Endothelial cell of umbilical vein (primary cell): ENCODE measurements around the gene IL9. TPM values are rescaled to one million over a fixed set of nuclear protein-coding genes. Genes with fewer than 3 reads are reported as not detected.

Experiments
- BruUV-seq: library from RNA; stranded (reverse); fragments of 400-500 nt; replicated peaks from 2 replicates; lab custom pipeline; 2021; lab: Mats Ljungman, UMichigan
- CTCF ChIA-PET: fragments of 300-600, 350-600 bp; sonication (Branson Sonifier 250); formaldehyde crosslinking; loops from one replicate; lab custom pipeline; 2021; ENCODE audit warnings: antibody characterized with exemption, inconsistent platforms; lab: Charles Lee
- POLR2A ChIA-PET: fragments of 300-600, 350-600 bp; sonication (Branson Sonifier 250); formaldehyde crosslinking; loops from one replicate; lab custom pipeline; 2021; ENCODE audit warnings: antibody characterized with exemption, inconsistent platforms; lab: Charles Lee
- DNase-seq: peaks from one replicate; pipeline ENCODE4 v3.0.0-alpha.2; 2011; ENCODE audit warnings: low read depth, low spot score
- FAIRE-seq: peaks from 2 replicates; lab custom pipeline; 2011; peaks lifted over from hg19 to GRCh38; lab: Jason Lieb, UNC
- H2AFZ ChIP-seq: 2 replicates; pipeline ENCODE4 v1.6.0; 2012; ENCODE audit warnings: low read depth, low read length, control low read depth, inconsistent platforms
- H3K27ac ChIP-seq: 2 replicates; pipeline ENCODE4 v1.5.1; 2011; ENCODE audit warnings: low read depth, mild to moderate bottlenecking, control low read depth, low read length, moderate library complexity; ENCODE audit not compliant: insufficient read depth
- H3K27me3 ChIP-seq, 2 experiments: 2 replicates each; pipeline versions ENCODE4 v1.6.0 to v1.6.1; 2011; ENCODE audit warnings: low read length in 2 of 2, mixed read lengths in 1 of 2; ENCODE audit not compliant: control insufficient read depth in 2 of 2, insufficient read depth in 2 of 2
- H3K36me3 ChIP-seq, 2 experiments: 2 replicates in 1 of 2; 3 replicates in 1 of 2; pipeline ENCODE4 v1.5.1; 2011; ENCODE audit warnings: low read length in 2 of 2, mild to moderate bottlenecking in 1 of 2, moderate library complexity in 1 of 2; ENCODE audit not compliant: control insufficient read depth in 2 of 2, insufficient read depth in 2 of 2; ENCODE audit errors: extremely low read depth in 1 of 2
- H3K4me1 ChIP-seq: 3 replicates; pipeline ENCODE4 v1.5.1; 2011; ENCODE audit warnings: mild to moderate bottlenecking, low read length; ENCODE audit not compliant: control insufficient read depth, insufficient read depth; ENCODE audit errors: extremely low read depth
- H3K4me2 ChIP-seq: 2 replicates; pipeline ENCODE4 v1.6.1; 2011; ENCODE audit warnings: low read length, control low read depth, mixed read lengths; ENCODE audit not compliant: insufficient read depth
- H3K4me3 ChIP-seq, 3 experiments: fragments of 200-600 bp in 1 of 3; sonication (generic), shearing (Covaris generic) in 1 of 3; replicated peaks in 1 of 3; 2 replicates each; pipeline ENCODE4 v1.5.1; 2011 to 2016; ENCODE audit warnings: control low read depth in 3 of 3, low read length in 3 of 3, mild to moderate bottlenecking in 2 of 3, inconsistent platforms in 1 of 3, low read depth in 1 of 3, moderate library complexity in 1 of 3; ENCODE audit not compliant: insufficient read depth in 1 of 3
- H3K79me2 ChIP-seq: 2 replicates; pipeline ENCODE4 v1.6.0; 2012; ENCODE audit warnings: low read length, inconsistent platforms; ENCODE audit not compliant: control insufficient read depth, insufficient read depth
- H3K9ac ChIP-seq: replicated peaks from 2 replicates; pipeline ENCODE3; 2011; ENCODE audit warnings: low read length, control low read depth; ENCODE audit not compliant: insufficient read depth; ENCODE audit errors: extremely low read depth
- H3K9me1 ChIP-seq: replicated peaks from 3 replicates; pipeline ENCODE4 v1.6.0; 2011; ENCODE audit warnings: mild to moderate bottlenecking, low read length; ENCODE audit not compliant: control insufficient read depth, insufficient read depth; ENCODE audit errors: extremely low read depth
- H3K9me3 ChIP-seq: replicated peaks from 2 replicates; pipeline ENCODE4 v1.5.1; 2012; ENCODE audit warnings: low read length, inconsistent platforms; ENCODE audit not compliant: control insufficient read depth, insufficient read depth
- H4K20me1 ChIP-seq: replicated peaks from 2 replicates; pipeline ENCODE3; 2011; ENCODE audit warnings: mild to moderate bottlenecking, low read length; ENCODE audit not compliant: control insufficient read depth, insufficient read depth; ENCODE audit errors: extremely low read depth
- CTCF ChIP-seq, 2 donors: IDR thresholded peaks; 1 replicate in 1 of 2; 2 replicates in 1 of 2; pipeline ENCODE4 v1.5.1; 2011; ENCODE audit warnings: low read length in 2 of 2, mild to moderate bottlenecking in 2 of 2, moderate library complexity in 2 of 2, control low read depth in 1 of 2, inconsistent platforms in 1 of 2, low read depth in 1 of 2; ENCODE audit not compliant: insufficient read depth in 1 of 2; ENCODE audit errors: extremely low read depth in 1 of 2
- EZH2 ChIP-seq: IDR thresholded peaks from 2 replicates; pipeline ENCODE4 v1.6.1; 2012; ENCODE audit warnings: borderline replicate concordance, low read depth, mild to moderate bottlenecking, moderate library complexity, low read length, inconsistent platforms; ENCODE audit not compliant: severe bottlenecking
- FOS ChIP-seq: IDR thresholded peaks from 2 replicates; pipeline ENCODE4 v1.6.1; 2011; ENCODE audit warnings: mild to moderate bottlenecking, low read length, moderate library complexity, borderline replicate concordance; ENCODE audit not compliant: insufficient read depth
- GATA2 ChIP-seq: IDR thresholded peaks from 2 replicates; pipeline ENCODE4 v1.7.0; 2011; ENCODE audit warnings: low read depth, mild to moderate bottlenecking, moderate library complexity, mixed read lengths, low read length; ENCODE audit not compliant: insufficient read length, insufficient read depth
- JUN ChIP-seq: IDR thresholded peaks from 2 replicates; pipeline ENCODE4 v1.6.1; 2011; ENCODE audit warnings: borderline replicate concordance, low read depth; ENCODE audit not compliant: insufficient read length, insufficient read depth
- MAX ChIP-seq: IDR thresholded peaks from 2 replicates; pipeline ENCODE4 v1.6.1; 2011; ENCODE audit not compliant: insufficient read depth, insufficient read length
- MYC ChIP-seq: IDR thresholded peaks from one replicate; pipeline ENCODE4 v1.6.1; 2011; ENCODE audit warnings: mild to moderate bottlenecking, low read depth, low read length
- POLR2A ChIP-seq: IDR thresholded peaks from 2 replicates; pipeline ENCODE4 v1.6.1; 2012; ENCODE audit warnings: low read depth, mild to moderate bottlenecking, control low read depth, low read length
- POLR2AphosphoS5 ChIP-seq: IDR thresholded peaks from 2 replicates; pipeline ENCODE4 v1.6.1; 2012; ENCODE audit warnings: low read depth, mild to moderate bottlenecking, control low read depth, low read length, moderate library complexity; ENCODE audit not compliant: insufficient read depth
- dilution Hi-C: fragments of 300-500 bp; cut with MboI; formaldehyde crosslinking; loops from one replicate; pipeline ENCODE4 v1.15.0; 2019; ENCODE audit warnings: low sequenced_read_pairs; ENCODE audit not compliant: extremely low pct_ligation_motif_present
- intact Hi-C: fragments of 100-400 bp; cut with micrococcal nuclease; formaldehyde crosslinking; loops from one replicate; pipeline ENCODE4 v1.10.0; 2022
- polyA plus RNA-seq, 4 experiments: library from polyadenylated mRNA; depleted of rRNA in 3 of 4; stranded (reverse) in 3 of 4; unstranded in 1 of 4; fragments of >200 nt; gene quantifications; 2 replicates each; pipeline versions ENCODE4 v1.2.1 to v1.2.3, GENCODE V29; 2011 to 2012; ENCODE audit warnings: missing spikeins in 1 of 4
- total RNA-seq: library from RNA; stranded (reverse); gene quantifications from 2 replicates; pipeline ENCODE4 v1.2.3, GENCODE V29; 2021

The IL9 gene
- total and polyA plus RNA-seq, 2 donors (not counting 3 experiments of a cell fraction or from before 2014, with no cell fraction given) = not detected

GRCh38 chr5:135934939-135935338 lies 39.3 kb upstream of the IL9 start:
- no peak overlapping the region for H3K4me3 ChIP-seq
- no TSS peak for BruUV-seq
- no peaks in the 10 kb centered on the region for H3K4me1 ChIP-seq
- DNase-seq (no peak), FAIRE-seq (no peak)
- peaks cover 2% of the 10 kb centered on the region for H3K9me1 ChIP-seq
- H3K9ac ChIP-seq = no peak overlapping the region
- H3K79me2 ChIP-seq = no peaks in the 10 kb centered on the region
- peaks cover 31 to 75% of the 10 kb centered on the region in 2 experiments for H3K27me3 ChIP-seq
- ChIA-PET CTCF (no interaction called here), POLR2A (no interaction called here)
- H4K20me1 ChIP-seq = no peaks in the 10 kb centered on the region
- H3K27ac ChIP-seq = no peak overlapping the region
- H3K36me3 ChIP-seq = no peaks in the 10 kb centered on the region
- intact Hi-C loops = no loop called here
- no peaks in the 10 kb centered on the region for H3K9me3 ChIP-seq
- dilution Hi-C loops = no loop called here
- no peak for TF ChIP-seq EZH2
- no peak for TF ChIP-seq POLR2AphosphoS5
- no peak for TF ChIP-seq GATA2
- no peak for TF ChIP-seq JUN
- no peak for TF ChIP-seq CTCF (IDR thresholded peaks at IDR 0.05; ENCODE audit: extremely low read depth in 1 of 2, insufficient read depth in 1 of 2, low read depth in 1 of 2, low read length in 2 of 2)
- TF ChIP-seq MYC = no peak
- TF ChIP-seq FOS = no peak
- no peak for TF ChIP-seq POLR2A
- TF ChIP-seq MAX = no peak
- no peak overlapping the region for H3K4me2 ChIP-seq
- H2AFZ ChIP-seq = no peak overlapping the region
